ENCODE measurements around the gene CCT6B. TPM values are rescaled to one million over a fixed set of nuclear protein-coding genes. Genes with fewer than 3 reads are reported as not detected.

CCT6B gene
- total and polyA plus RNA-seq, 9 of the 15 experiments (the other 6 are each of a cell fraction or from before 2014, with no cell fraction given): 0.25 to 0.91 (median 0.58) TPM

GRCh38 chr17:34961093-34961911, at the start of gene CCT6B, which contains the start of gene ZNF830 (continued):
- TF ChIP-seq, protein P1, sequence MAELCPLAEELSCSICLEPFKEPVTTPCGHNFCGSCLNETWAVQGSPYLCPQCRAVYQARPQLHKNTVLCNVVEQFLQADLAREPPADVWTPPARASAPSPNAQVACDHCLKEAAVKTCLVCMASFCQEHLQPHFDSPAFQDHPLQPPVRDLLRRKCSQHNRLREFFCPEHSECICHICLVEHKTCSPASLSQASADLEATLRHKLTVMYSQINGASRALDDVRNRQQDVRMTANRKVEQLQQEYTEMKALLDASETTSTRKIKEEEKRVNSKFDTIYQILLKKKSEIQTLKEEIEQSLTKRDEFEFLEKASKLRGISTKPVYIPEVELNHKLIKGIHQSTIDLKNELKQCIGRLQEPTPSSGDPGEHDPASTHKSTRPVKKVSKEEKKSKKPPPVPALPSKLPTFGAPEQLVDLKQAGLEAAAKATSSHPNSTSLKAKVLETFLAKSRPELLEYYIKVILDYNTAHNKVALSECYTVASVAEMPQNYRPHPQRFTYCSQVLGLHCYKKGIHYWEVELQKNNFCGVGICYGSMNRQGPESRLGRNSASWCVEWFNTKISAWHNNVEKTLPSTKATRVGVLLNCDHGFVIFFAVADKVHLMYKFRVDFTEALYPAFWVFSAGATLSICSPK (IDR thresholded peaks at IDR 0.05; ENCODE audit: borderline replicate concordance): no peak
- TF ChIP-seq POLR2AphosphoS2 (IDR thresholded peaks at IDR 0.05; ENCODE audit: low read length): peak; percentile 84; the same call in 1 of the 2 replicates
- TF ChIP-seq OTX1 (CRISPR knock-in tag; IDR thresholded peaks at IDR 0.05): 0 out of 2 replicates have a peak, but pooled peaks have one; percentile 16
- no peak for TF ChIP-seq MED1 (CRISPR knock-in tag; IDR thresholded peaks at IDR 0.05; ENCODE audit: borderline replicate concordance)
- no peak for TF ChIP-seq ZNF146 (CRISPR knock-in tag; IDR thresholded peaks at IDR 0.05; ENCODE audit: unreplicated experiment)
- peak; percentile 33; the same call in 1 of the 2 replicates for TF ChIP-seq FOXM1 (IDR thresholded peaks at IDR 0.05; ENCODE audit: low read depth)
- TF ChIP-seq FOXM1 (CRISPR knock-in tag; IDR thresholded peaks at IDR 0.05; ENCODE audit: low read depth): no peak
- TF ChIP-seq AFF4 (CRISPR knock-in tag; IDR thresholded peaks at IDR 0.05): no peak
- 0 out of 2 replicates have a peak, but pooled peaks have one; percentile 41 for TF ChIP-seq HSF4 (CRISPR knock-in tag; IDR thresholded peaks at IDR 0.05; ENCODE audit: borderline replicate concordance)
- no peak for TF ChIP-seq CBX8 (IDR thresholded peaks at IDR 0.05; ENCODE audit: borderline replicate concordance, extremely low read depth, low read depth, low read length, poor library complexity, severe bottlenecking)
- peak; percentile 60; the same call in 1 of the 2 replicates for TF ChIP-seq BACH1 (tag; IDR thresholded peaks at IDR 0.05)
- TF ChIP-seq ZNF175 (CRISPR knock-in tag; IDR thresholded peaks at IDR 0.05; ENCODE audit: low read depth): peak; percentile 26; the same call in 1 of the 2 replicates
